KOPT-K1 (cell line): ENCODE data around the gene ATR.

Experiments
- H3K27ac ChIP-seq: fragments of 200-600 bp; sonication (generic); 2 replicates; pipeline ENCODE4 v1.5.1; 2016; ENCODE audit warnings: antibody characterized with exemption, mild to moderate bottlenecking, low read depth, low read length; ENCODE audit not compliant: poor library complexity, severe bottlenecking
- H3K36me3 ChIP-seq: fragments of 200-600 bp; sonication (generic); 2 replicates; pipeline ENCODE4 v1.5.1; 2017; ENCODE audit warnings: antibody characterized with exemption, mild to moderate bottlenecking, low read length, moderate library complexity; ENCODE audit not compliant: insufficient read depth
- H3K9me3 ChIP-seq: fragments of 200-600 bp; sonication (generic); 2 replicates; pipeline ENCODE4 v1.5.1; 2017; ENCODE audit warnings: antibody characterized with exemption, low read length, mild to moderate bottlenecking; ENCODE audit not compliant: insufficient read depth, poor library complexity, severe bottlenecking

The ATR gene

GRCh38 chr3:142507241-142507640, 71.3 kb downstream of the ATR start:
- no peaks in the 10 kb centered on the region for H3K9me3 ChIP-seq
- H3K36me3 ChIP-seq: peaks cover 72% of the 10 kb centered on the region
- H3K27ac ChIP-seq: no peak overlapping the region

- no peak overlapping the region for H3K27ac ChIP-seq
Measured at GRCh38 chr3:142502187-142502985, 76.1 kb downstream of the ATR start.

GRCh38 chr3:142501004-142501926, 77.3 kb downstream of the ATR start:
- no peak overlapping the region for H3K27ac ChIP-seq
- no peaks in the 10 kb centered on the region for H3K9me3 ChIP-seq
- H3K36me3 ChIP-seq: peaks cover 84% of the 10 kb centered on the region

More at GRCh38 chr3:142502187-142502985, 76.1 kb downstream of the ATR start:
- Histone ChIP-seq H3K9me3 (no peaks in the 10 kb centered on the region), H3K36me3 (peaks cover 84% of the 10 kb centered on the region)

- no peak overlapping the region for H3K27ac ChIP-seq
- H3K36me3 ChIP-seq: peaks cover 82% of the 10 kb centered on the region
- no peaks in the 10 kb centered on the region for H3K9me3 ChIP-seq
Measured at GRCh38 chr3:142500211-142500610, 78.3 kb downstream of the ATR start.

GRCh38 chr3:142498397-142499180, 79.9 kb downstream of the ATR start:
- Histone ChIP-seq H3K36me3 (peaks cover 83% of the 10 kb centered on the region), H3K27ac (no peak overlapping the region)

GRCh38 chr3:142497729-142498128, 80.8 kb downstream of the ATR start:
- H3K9me3 ChIP-seq: no peaks in the 10 kb centered on the region
- H3K36me3 ChIP-seq: peaks cover 87% of the 10 kb centered on the region
- no peak overlapping the region for H3K27ac ChIP-seq

More at GRCh38 chr3:142498397-142499180, 79.9 kb downstream of the ATR start:
- no peaks in the 10 kb centered on the region for H3K9me3 ChIP-seq

- Histone ChIP-seq H3K9me3 (no peaks in the 10 kb centered on the region), H3K27ac (no peak overlapping the region), H3K36me3 (peaks cover 95% of the 10 kb centered on the region)
Measured at GRCh38 chr3:142495103-142495502, 83.4 kb downstream of the ATR start.

- no peaks in the 10 kb centered on the region for H3K9me3 ChIP-seq
- H3K36me3 ChIP-seq: peaks cover 95% of the 10 kb centered on the region
- H3K27ac ChIP-seq: no peak overlapping the region
Measured at GRCh38 chr3:142492184-142492583, 86.3 kb downstream of the ATR start.

- Histone ChIP-seq H3K27ac (no peak overlapping the region), H3K36me3 (peaks cover 94% of the 10 kb centered on the region), H3K9me3 (no peaks in the 10 kb centered on the region)
Measured at GRCh38 chr3:142489572-142490323, 88.8 kb downstream of the ATR start.

- H3K36me3 ChIP-seq: peaks cover 93% of the 10 kb centered on the region
- H3K9me3 ChIP-seq: peaks cover 31% of the 10 kb centered on the region
- H3K27ac ChIP-seq: no peak overlapping the region
Measured at GRCh38 chr3:142484912-142485435, 93.6 kb downstream of the ATR start.

GRCh38 chr3:142481196-142481595, 97.3 kb downstream of the ATR start:
- Histone ChIP-seq H3K27ac (no peak overlapping the region), H3K36me3 (peaks cover 62% of the 10 kb centered on the region), H3K9me3 (peaks cover 39% of the 10 kb centered on the region)

GRCh38 chr3:142470826-142471225, 107.7 kb downstream of the ATR start:
- Histone ChIP-seq H3K27ac (no peak overlapping the region), H3K9me3 (peaks cover 15% of the 10 kb centered on the region), H3K36me3 (peaks cover 23% of the 10 kb centered on the region)

- Histone ChIP-seq H3K36me3 (peaks cover 36% of the 10 kb centered on the region), H3K9me3 (peaks cover 5% of the 10 kb centered on the region), H3K27ac (no peak overlapping the region)
Measured at GRCh38 chr3:142468456-142468855, 110.1 kb downstream of the ATR start.

- H3K9me3 ChIP-seq: no peaks in the 10 kb centered on the region
- peaks cover 39% of the 10 kb centered on the region for H3K36me3 ChIP-seq
- no peak overlapping the region for H3K27ac ChIP-seq
Measured at GRCh38 chr3:142467768-142468167, 110.8 kb downstream of the ATR start.
